ENCODE data around the gene CEP44.
"Not testable (repeated sequence)": the region's sequence is repeated elsewhere in the genome, so short reads cannot be mapped to it uniquely, and the experiment has no call there.

The CEP44 gene

DNA sequence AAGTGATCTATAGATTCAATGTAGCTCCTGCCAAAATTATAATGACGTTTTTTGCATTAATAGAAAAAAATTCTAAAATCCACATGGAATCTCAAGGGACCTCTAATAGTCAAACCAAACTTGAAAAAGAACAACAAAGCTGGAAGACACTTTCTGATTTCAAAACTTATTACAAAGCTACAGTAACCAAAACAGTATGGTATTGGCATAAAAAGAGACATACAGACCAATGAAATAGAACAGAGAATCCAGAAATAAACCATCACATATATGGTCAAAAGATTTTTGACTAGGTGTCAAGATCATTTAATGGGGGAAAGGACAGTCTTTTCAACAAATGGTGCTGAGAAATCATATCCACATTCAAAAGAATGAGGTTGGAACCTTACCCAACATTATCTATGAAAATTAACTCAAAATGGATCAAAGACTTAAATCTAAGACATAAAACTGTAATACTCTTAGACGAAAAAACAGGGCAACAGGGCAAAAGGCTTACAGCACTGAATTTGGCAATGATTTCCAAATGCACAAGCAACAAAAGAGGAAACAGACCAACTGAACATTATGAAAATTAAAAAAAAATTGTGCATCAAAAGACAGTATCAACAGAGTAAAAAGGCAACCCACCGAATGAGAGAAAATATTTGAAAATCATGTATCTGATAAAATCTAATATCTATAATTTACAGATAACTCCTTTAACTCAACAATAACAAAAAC lies 4.1 kb upstream of the CEP44 start:
- DNase-seq, result no peak

DNA sequence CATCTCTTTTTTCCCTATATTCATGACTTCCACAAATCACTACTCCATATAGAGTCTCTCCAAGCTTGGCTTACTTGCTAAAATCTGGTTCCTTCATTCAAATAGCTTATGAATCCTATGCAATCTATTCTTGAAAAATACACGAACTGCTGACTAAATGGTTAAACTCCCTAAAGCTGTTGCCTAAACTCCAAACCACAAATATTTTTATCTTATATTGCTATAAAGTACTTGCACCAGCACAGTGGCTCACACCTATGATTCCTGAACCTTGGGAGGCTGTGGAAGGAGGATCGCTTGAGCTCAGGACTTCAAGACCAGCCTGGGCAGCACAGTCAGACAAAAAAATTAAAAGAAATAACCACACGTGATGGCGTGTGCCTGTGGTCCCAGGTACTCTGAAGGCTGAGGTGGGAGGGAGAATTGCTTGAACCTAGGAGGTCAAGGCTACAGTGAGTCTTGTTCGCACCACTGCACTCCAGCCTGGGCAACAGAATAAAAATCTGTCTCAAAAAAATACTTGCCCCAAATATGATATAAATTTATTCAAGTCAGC lies 2.5 kb upstream of the CEP44 start:
- no peak for DNase-seq

- no peak for DNase-seq
These were observed 1.8 kb upstream of the CEP44 start for GRCh38 chr4:174281901-174282300.

GRCh38 chr4:174282836-174283506 lies 740 bp upstream of the CEP44 start:
- peak; percentile 78 for DNase-seq

DNA sequence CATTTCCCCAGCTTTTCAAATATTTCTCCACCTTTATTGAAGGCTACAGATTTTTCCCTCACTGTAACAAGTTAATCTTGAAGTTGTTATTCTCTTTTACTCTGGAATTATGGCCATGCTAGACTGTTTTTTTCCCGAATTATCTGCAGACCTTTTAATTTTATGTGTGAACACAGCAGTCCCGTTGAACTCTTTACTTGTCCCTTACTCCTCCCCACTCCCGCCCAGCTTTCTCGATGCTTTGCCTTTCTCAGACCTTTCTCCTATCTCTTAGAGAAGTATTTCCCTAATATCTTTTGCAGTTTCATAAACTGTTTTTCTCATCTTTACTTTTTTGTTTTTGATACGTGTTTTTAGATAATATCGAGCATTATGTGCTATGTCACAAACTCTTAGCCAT lies 776 bp downstream of the CEP44 start:
- no peak for DNase-seq

- DNase-seq, result no peak
These were observed 3.2 kb downstream of the CEP44 start for GRCh38 chr4:174286870-174287269.

GRCh38 chr4:174292473-174292872 lies 8.8 kb downstream of the CEP44 start:
- no peak for DNase-seq

DNA sequence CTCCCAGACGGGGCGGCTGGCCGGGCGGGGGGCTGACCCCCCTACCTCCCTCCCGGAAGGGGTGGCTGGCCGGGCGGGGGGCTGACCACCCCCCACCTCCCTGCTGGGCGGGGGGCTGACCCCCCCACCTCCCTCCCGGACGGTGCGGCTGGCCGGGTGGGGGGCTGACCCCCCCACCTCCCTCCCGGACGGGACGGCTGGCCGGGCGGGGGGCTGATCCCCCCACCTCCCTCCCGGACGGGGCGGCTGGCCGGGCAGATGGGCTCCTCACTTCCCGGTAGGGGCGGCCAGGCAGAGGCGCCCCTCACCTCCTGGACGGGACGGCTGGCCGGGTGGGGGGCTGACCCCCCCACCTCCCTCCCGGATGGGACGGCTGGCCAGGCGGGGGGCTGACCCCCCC lies 10.9 kb downstream of the CEP44 start:
- DNase-seq, result not testable (repeated sequence)

GRCh38 chr4:174295142-174295541 lies 11.4 kb downstream of the CEP44 start:
- DNase-seq, result not testable (repeated sequence)

DNA sequence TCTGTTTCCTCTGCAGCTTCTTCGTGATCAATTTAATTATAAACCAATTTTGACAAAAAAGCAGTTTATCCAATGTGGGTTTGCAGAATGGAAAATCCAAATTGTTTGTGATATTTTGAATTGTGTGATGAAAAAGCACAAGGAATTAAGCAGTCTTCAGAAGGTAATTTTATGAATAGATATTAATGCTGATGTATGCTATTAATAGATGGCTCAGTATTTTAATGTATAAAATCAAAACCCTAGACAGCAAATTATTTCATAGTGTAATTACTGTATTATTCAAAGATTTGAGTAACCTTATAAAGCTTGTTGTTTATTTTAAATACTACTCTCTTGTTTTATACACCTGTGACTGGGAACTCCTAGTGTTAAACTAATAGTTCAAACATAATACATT lies 20.0 kb downstream of the CEP44 start:
- DNase-seq, result no peak

- no peak for DNase-seq
These were observed 21.0 kb downstream of the CEP44 start for GRCh38 chr4:174304664-174305063.

- DNase-seq, result no peak
These were observed 22.2 kb downstream of the CEP44 start for GRCh38 chr4:174305961-174306360.

DNA sequence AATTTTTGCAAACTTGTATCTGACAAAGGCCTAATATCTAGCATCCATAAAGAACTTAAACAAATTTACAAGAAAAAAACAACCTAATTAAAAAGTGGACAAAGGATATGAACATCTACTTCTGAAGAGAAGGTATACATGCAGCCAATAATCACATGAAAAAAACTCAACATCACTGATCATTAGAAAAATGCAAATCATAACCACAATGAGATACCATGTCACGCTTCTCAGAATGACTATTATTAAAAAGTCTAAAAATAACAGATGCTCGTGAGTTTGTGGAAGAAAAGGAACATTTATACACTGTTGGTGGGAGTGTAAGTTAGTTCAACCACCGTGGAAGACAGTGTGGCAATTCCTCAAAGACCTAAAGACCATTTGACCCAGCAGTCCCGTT lies 24.0 kb downstream of the CEP44 start:
- DNase-seq, result no peak

- DNase-seq, result no peak
These were observed 29.3 kb downstream of the CEP44 start for GRCh38 chr4:174312993-174313392.

DNA sequence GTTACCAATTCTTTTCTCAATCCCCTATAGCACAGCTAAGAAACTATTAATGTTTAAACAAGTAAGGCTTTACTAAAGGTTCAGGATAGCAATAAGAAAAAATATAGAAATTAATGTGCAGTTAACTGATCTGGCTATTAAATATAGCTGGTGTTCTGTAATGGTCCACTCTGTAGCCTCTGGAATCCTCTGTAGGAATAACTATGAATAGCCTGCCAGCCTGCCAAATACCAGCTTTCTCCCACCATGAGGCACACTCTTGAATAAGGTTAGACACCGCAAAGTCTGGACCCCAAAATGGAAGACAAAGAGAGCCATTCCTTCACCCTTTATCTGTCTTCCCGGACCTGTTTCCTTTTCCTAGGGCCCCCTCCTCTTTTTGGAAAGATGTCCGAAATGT lies 30.6 kb downstream of the CEP44 start:
- no peak for DNase-seq

- peak; percentile 3 for DNase-seq
These were observed 31.1 kb downstream of the CEP44 start for GRCh38 chr4:174314770-174315169.

DNA sequence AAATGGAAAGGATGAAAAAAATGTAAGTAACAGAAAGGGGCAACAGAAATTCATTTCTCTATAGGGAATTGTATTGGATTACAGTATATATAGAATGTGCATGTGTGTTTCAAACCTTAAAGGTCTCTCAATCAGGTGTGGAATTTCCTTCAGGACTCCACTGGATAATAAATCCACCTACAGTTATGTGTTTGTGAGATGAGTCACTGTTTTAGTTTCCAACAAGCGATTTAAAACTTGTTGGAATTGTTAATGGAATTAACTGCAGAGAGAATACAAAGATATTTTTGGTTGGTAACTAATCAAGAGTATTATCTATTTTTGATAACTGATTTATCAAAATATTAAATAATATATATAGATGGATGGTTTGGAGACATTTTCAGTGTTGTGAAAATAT lies 32.8 kb downstream of the CEP44 start:
- no peak for DNase-seq

GRCh38 chr4:174316954-174317353 lies 33.2 kb downstream of the CEP44 start:
- no peak for DNase-seq

DNA sequence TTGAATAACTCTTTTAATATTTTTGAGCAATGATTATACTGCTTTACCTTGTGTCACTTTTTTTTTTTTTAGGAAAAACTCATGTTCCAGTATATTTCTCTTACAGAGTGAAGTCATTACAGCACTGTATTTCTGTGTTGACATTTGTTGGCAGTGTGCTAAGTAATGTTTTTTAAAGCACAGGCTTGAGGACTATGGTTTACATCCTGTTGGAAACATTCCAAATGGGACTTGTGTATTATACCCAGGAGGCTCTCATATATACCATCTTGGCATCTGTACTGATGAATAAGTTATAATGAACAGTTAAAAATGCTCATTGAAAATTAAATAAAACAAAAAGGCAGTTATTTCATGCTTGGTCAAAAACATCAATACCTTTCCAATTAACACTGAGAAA lies 33.8 kb downstream of the CEP44 start:
- no peak for DNase-seq

DNA sequence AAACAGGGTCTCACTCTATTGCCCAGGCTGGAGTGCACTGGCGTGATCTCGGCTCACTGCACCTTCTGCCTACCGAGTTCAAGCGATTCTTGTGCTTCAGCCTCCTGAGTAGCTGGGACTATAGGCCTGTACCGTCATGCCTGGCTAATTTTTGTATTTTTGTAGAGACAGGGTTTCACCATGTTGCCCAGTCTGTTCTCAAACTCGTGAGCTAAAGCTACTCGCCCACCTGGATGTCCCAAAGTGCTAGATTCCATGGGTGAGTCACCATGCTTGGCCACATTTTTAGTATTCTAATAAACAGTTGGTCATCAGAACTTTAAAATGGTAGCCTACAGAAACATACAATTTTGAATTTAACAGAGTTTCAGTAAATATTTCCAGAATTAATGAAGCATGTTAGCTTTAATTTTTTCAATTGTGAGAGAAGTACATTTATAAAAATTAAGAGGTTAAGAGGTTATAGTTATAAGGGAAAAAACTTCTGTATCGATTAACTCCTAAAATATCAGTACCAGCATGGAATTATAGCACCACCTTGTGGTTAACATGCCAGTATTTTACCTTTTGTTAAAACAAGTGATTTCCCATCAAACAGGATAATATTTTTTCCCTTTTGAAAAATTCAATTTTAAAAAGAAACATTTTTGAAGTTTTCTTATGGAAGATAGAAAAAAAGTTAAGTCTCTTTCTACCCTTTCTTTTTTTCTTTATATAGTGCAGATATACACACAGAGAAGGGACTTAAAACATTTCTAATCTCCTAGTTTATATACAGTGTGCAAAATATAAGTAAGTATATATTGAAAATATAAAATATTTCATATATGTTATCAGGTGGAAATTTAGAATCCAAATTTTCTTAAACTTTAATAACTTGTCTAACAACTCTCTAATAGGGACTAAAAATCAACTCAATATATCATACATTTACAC lies 35.4 kb downstream of the CEP44 start:
- DNase-seq, result no peak

- no peak for DNase-seq
These were observed 36.9 kb downstream of the CEP44 start for GRCh38 chr4:174320494-174321199.

- no peak for DNase-seq
These were observed 40.5 kb downstream of the CEP44 start for GRCh38 chr4:174324236-174324635.

GRCh38 chr4:174324725-174325124 lies 41.0 kb downstream of the CEP44 start:
- DNase-seq, result no peak

Data from activated CD4-positive, alpha-beta T cell treated with anti-CD3 and anti-CD28 coated beads for 48 hours (primary cell).